C4-2B (cell line): ENCODE measurements around the gene BMF.
"Not testable (repeated sequence)": the region's sequence is repeated elsewhere in the genome, so short reads cannot be mapped to it uniquely, and the experiment has no call there.

ENCODE experiments used
- ZFX ChIP-seq: fragments of 450-650 bp; IDR thresholded peaks from 2 replicates; pipeline ENCODE4 v1.6.1; 2017
- TF ChIP-seq, protein P1 (sequence below): fragments of 450-650 bp; conservative IDR thresholded peaks from 2 replicates; pipeline ENCODE4 v1.5.1; 2017; ENCODE audit warnings: mild to moderate bottlenecking

DNA sequence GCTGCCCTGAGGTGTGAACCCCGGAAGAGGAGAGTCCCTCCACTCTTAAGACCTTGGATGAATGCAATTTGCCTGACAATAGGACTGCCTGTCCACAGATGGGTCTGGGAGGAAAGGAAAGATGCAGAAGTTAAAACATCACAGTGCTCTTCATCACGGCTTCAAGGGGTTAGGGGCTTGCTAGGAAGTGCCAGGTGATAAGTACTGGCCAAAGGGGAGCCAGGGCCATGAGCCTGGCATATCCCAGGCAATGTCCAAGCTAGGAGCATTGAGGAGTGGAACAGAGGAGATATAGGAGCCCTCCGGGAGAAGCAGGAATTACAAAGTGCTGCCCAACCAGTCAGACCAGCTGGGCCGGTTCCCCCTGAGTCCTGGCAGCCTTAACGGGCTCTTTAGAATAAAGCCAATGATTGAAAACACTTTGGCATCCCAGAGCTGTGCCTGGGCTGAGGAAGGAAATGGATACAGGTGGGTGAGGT is 16.2 kb upstream of the BMF start:
- TF ChIP-seq, protein P1, sequence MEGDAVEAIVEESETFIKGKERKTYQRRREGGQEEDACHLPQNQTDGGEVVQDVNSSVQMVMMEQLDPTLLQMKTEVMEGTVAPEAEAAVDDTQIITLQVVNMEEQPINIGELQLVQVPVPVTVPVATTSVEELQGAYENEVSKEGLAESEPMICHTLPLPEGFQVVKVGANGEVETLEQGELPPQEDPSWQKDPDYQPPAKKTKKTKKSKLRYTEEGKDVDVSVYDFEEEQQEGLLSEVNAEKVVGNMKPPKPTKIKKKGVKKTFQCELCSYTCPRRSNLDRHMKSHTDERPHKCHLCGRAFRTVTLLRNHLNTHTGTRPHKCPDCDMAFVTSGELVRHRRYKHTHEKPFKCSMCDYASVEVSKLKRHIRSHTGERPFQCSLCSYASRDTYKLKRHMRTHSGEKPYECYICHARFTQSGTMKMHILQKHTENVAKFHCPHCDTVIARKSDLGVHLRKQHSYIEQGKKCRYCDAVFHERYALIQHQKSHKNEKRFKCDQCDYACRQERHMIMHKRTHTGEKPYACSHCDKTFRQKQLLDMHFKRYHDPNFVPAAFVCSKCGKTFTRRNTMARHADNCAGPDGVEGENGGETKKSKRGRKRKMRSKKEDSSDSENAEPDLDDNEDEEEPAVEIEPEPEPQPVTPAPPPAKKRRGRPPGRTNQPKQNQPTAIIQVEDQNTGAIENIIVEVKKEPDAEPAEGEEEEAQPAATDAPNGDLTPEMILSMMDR = not testable (repeated sequence)
- TF ChIP-seq ZFX = not testable (repeated sequence)
